ENCODE data around the gene TARBP1.
"Not testable (repeated sequence)": the region's sequence is repeated elsewhere in the genome, so short reads cannot be mapped to it uniquely, and the experiment has no call there.

Gene TARBP1

DNA sequence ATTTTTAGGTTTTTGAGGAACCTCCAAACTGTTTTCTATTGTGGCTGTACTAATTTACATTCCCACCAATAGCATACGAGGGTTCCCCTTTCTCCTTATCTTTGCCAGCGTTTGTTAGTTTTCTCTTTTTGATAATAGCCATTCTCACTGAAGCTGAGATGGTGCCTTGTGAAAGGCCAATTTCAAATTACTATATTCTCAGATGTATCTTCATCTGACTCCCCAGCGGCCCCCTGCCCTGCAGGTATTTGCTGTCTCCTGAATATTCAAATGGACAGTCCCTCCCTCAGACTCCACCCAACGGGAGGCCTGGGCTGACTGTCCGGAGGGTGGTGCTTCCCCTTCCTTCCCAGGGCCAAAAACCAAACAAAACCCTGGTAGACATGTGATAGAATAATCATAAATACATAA, 33.5 kb upstream of the TARBP1 start:
- DNase-seq (ENCODE audit: low read depth), result no peak
- H3K4me3 ChIP-seq (ENCODE audit: low read depth, low read length), result no peak overlapping the region
- TF ChIP-seq, protein P1, sequence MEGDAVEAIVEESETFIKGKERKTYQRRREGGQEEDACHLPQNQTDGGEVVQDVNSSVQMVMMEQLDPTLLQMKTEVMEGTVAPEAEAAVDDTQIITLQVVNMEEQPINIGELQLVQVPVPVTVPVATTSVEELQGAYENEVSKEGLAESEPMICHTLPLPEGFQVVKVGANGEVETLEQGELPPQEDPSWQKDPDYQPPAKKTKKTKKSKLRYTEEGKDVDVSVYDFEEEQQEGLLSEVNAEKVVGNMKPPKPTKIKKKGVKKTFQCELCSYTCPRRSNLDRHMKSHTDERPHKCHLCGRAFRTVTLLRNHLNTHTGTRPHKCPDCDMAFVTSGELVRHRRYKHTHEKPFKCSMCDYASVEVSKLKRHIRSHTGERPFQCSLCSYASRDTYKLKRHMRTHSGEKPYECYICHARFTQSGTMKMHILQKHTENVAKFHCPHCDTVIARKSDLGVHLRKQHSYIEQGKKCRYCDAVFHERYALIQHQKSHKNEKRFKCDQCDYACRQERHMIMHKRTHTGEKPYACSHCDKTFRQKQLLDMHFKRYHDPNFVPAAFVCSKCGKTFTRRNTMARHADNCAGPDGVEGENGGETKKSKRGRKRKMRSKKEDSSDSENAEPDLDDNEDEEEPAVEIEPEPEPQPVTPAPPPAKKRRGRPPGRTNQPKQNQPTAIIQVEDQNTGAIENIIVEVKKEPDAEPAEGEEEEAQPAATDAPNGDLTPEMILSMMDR (IDR thresholded peaks at IDR 0.05; ENCODE audit: control insufficient read depth, extremely low read depth, insufficient read depth), result no peak

DNA sequence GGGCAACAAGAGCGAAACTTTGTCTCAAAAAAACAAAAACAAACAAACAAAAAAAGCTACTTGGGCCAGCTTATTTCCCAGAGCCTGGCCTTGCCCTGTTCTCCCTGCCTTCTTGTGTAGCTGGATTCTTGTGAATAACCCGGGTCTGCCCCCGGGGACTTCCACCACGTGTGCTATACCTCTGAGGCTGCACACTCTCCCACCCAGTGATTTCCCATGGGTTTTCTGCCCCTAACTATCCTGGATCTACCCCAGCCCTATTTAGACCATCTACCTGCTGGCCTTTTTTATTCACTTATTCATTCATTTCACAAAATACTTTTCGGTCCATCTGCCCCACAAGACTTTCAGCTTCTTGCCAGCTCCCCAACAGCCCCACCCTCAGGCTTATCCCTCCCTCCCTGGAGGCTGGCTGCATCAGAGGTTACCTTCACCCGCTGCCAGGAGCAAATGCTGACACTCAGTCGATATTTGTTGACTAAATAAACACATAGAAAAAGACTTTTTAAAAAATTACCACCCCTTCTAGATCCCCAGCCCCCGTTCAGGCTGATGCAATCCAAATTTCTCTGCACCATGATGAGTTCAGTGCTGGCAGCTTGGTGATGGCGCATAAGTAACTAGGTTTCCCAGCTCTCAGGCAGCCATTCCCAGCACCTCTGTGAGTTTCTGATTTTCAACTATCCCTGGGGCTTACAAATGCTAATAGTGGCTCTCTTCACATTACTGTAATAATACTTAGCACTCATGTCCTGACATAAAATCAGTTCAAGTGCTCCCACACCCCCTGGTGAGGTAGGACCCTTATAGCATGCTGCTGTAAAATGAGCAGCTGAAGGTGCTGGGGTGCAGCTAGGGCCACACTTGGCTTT, 30.7 kb upstream of the TARBP1 start:
- no peak overlapping the region for H3K4me3 ChIP-seq (ENCODE audit: low read depth, low read length)
- TF ChIP-seq, protein P1 (IDR thresholded peaks at IDR 0.05; ENCODE audit: control insufficient read depth, extremely low read depth, insufficient read depth), result no peak
- DNase-seq (ENCODE audit: low read depth), result no peak

DNA sequence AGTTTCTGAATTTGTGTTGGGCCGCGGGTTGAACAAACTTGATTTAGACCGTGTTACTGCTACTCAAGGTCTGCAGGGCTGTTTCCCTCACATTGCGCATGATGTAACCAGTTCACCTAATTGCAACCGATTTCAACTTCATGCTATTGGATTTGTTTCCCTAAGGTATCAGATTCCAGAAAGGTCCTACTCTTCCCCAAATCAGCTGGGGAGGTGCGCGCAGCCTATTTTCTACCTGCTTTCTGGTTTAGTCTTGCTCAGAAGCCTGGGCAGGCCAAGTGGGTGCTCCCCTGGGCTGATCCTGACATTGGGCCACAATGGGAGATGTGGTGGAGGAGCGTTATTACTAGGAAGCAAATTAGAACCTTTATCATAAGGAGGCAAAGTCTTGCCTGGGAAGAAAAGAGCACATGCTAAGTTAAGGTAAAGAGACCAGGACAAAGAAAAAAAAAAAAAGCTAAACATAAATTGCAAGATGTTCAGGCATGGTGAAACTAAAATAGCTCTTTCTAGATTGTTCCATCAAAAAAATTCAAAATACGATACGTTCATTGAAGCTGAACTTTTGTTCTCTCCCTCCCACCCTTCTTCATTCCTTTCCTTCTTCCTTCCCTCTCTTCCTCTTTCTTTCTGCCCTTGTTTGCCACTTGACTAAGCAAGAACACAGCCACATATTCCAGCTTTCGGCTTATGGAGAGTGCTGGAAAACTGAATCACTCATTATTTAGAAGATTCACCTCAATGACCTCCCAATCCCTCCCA, 28.8 kb upstream of the TARBP1 start:
- TF ChIP-seq, protein P1 (IDR thresholded peaks at IDR 0.05; ENCODE audit: control insufficient read depth, extremely low read depth, insufficient read depth), result no peak
- no peak for DNase-seq (ENCODE audit: low read depth)
- no peak overlapping the region for H3K4me3 ChIP-seq (ENCODE audit: low read depth, low read length)

DNA sequence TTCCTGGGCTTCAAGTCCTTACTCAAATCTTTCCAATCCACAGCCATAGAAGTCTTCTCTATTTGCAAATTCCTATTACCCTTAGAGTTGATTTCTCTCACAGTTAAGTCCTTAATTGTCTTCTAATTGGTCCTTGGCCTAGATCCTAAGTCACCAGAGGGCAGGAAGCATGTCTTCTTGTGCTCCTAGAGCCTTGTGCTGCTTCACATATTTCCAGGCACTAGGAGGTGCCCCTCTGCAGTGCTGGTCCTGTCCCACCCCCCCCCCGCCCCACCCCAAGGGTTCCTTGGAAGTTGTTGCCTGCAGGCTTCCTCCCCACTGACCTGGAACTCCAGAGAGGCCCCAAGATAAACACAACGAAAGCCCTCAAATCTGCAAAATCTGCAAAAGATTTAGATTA, 28.1 kb upstream of the TARBP1 start:
- H3K4me3 ChIP-seq (ENCODE audit: low read depth, low read length), result no peak overlapping the region
- no peak for DNase-seq (ENCODE audit: low read depth)
- TF ChIP-seq, protein P1 (IDR thresholded peaks at IDR 0.05; ENCODE audit: control insufficient read depth, extremely low read depth, insufficient read depth), result no peak

DNA sequence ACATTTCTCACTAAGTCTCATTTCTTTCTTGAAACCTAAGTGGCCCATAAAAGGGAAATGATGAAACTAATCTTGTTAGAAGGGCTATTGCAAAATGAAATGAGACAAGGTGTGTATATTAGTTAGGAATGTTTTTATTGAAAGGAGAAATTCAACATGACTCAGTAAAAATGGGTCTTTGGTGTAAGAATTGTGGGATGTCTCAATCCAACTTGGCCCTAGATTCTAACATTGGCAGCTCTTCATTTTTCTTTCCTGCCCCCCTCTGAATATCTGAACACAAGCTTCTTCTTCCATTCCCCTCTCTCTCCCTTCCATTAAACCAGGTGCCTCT, 26.8 kb upstream of the TARBP1 start:
- H3K4me3 ChIP-seq (ENCODE audit: low read depth, low read length), result no peak overlapping the region
- TF ChIP-seq, protein P1 (IDR thresholded peaks at IDR 0.05; ENCODE audit: control insufficient read depth, extremely low read depth, insufficient read depth), result no peak
- no peak for DNase-seq (ENCODE audit: low read depth)

DNA sequence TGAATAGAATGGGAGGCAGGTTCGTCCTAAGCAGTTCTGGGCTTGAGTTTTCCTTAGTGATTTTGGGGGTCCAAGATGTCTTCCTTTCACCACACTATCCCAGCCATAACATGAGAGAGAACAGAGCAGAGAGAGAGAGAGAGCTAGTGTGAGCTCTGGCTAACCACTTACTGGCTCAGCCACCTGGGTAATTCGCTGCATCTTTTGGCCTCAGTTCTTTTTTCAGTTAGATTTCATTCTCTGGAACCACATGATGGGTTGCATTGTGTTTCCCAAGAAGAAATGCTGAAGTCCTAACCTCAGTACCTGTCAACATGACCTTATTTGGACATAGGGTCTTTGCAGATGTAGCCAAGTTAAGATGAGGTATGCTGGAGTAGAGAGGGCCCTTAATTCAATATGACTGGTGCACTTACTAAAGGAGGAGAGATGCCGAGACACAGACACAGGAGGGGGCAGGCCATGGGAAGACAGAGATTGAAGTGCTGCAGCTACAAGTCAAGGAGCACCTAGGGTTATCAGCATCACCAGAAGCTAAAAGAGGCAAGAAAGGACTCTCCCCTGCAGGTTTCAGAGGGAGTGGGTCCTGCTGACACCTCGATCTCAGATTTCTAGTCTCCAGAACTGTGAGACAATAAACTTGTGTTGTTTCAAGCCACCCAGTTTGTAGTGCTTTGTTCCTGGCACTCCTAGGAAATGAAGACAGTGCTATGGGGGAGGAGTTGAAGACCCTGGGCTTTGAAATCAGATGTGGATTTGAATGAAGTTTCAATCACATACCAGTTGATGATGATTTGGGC, 26.2 kb upstream of the TARBP1 start:
- no peak for DNase-seq (ENCODE audit: low read depth)
- H3K4me3 ChIP-seq (ENCODE audit: low read depth, low read length), result no peak overlapping the region
- TF ChIP-seq, protein P1 (IDR thresholded peaks at IDR 0.05; ENCODE audit: control insufficient read depth, extremely low read depth, insufficient read depth), result no peak

DNA sequence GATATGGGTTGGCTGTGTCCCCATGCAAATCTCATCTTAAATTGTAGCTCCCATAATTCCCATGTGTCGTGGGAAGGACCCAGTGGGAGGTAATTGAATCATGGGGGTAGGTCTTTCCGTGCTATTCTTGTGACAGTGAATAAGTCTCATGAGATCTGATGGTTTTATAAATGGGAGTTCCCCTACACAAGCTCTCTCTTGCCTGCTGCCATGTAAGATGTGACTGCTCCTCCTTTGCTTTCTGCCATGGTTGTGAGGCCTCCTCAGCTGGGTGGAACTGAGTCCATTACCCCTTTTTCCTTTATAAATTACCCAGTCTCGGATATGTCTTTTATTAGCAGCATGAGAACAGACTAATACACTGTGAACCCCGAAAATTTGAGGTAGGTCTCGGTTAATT, 25.3 kb upstream of the TARBP1 start:
- H3K4me3 ChIP-seq (ENCODE audit: low read depth, low read length); DNase-seq (ENCODE audit: low read depth): not testable (repeated sequence)

Measured in LNCaP clone FGC (cell line).